ENCODE results near the gene AADAC.
"Not testable (repeated sequence)": the region's sequence is repeated elsewhere in the genome, so short reads cannot be mapped to it uniquely, and the experiment has no call there.

The AADAC gene

GRCh38 chr3:151800431-151800830, 13.5 kb upstream of the AADAC start:
- no peak for DNase-seq

DNA sequence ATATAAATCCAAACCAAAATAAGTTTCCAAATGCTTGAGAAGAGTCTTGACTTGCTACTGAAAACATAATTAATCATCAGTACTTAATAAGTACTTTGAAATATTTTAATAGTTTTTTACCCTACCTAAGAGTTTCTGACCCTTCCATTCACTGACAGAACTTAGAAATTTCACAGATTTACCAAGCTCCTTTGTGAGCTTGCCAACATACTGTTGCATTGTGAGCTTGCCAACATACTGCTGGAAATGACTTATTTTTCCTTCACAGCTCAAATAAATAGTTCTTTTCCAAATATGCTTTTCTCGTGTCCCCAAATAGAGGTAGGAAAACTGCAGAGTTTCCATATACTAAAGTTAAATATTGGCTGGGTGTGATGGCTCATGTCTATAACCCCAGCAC, 9.6 kb upstream of the AADAC start:
- DNase-seq, result no peak

- DNase-seq, result no peak
Observed at GRCh38 chr3:151806838-151807237, 7.1 kb upstream of the AADAC start.

DNA sequence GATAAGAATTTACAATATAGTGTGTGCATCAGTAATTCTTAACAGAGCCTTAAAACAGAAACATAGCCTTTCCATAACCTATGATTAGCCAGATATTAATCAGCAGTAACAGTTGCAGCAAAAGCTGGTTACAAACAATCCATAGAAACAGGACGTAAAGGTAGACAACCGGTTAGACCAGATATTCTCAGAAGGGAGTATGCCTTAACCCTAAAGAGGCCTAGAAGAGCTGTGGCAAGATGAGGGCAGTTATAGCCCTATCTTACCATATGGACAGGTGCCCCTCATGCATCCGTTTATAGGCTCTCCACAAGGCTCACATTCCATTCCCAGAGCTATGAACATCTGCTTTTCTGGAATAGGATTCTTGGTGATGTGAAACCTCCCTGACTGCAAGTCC, 5.0 kb upstream of the AADAC start:
- not testable (repeated sequence) for DNase-seq

GRCh38 chr3:151811474-151811873, 2.4 kb upstream of the AADAC start:
- DNase-seq, result no peak

DNA sequence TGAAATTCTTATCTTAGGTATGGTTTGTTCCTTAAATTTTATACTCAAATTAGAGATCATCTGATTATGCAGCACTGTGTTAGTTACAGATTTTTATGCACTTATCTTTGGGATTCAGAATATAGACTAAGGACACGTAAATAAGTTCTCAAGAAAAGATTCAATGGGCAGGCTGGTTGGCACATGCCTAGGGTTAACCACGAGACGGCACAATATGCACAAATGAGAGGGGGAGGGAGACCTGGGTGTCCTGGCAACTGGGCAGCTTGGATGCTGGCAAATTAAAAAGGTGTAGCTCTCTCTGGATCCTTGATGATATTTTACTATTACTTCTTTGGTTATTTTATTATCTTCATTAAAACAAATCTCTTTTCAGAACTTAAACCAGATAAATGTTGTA, 672 bp downstream of the AADAC start:
- DNase-seq, result no peak

- DNase-seq, result no peak
Observed at GRCh38 chr3:151816091-151816604, 2.2 kb downstream of the AADAC start.

- no peak for DNase-seq
Observed at GRCh38 chr3:151817473-151817872, 3.6 kb downstream of the AADAC start.

- DNase-seq, result no peak
Observed at GRCh38 chr3:151818361-151818760, 4.4 kb downstream of the AADAC start.

- no peak for DNase-seq
Observed at GRCh38 chr3:151819910-151820309, 6.0 kb downstream of the AADAC start.

DNA sequence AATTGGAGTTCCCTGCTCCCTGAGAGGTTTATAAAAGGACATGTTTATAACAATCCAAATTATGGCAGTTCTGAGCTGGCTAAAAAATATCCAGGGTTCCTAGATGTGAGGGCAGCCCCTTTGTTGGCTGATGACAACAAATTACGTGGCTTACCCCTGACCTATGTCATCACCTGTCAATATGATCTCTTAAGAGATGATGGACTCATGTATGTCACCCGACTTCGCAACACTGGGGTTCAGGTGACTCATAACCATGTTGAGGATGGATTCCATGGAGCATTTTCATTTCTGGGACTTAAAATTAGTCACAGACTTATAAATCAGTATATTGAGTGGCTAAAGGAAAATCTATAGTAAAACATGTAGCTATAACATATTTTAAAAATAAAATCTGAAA, 13.9 kb downstream of the AADAC start:
- DNase-seq, result no peak

DNA sequence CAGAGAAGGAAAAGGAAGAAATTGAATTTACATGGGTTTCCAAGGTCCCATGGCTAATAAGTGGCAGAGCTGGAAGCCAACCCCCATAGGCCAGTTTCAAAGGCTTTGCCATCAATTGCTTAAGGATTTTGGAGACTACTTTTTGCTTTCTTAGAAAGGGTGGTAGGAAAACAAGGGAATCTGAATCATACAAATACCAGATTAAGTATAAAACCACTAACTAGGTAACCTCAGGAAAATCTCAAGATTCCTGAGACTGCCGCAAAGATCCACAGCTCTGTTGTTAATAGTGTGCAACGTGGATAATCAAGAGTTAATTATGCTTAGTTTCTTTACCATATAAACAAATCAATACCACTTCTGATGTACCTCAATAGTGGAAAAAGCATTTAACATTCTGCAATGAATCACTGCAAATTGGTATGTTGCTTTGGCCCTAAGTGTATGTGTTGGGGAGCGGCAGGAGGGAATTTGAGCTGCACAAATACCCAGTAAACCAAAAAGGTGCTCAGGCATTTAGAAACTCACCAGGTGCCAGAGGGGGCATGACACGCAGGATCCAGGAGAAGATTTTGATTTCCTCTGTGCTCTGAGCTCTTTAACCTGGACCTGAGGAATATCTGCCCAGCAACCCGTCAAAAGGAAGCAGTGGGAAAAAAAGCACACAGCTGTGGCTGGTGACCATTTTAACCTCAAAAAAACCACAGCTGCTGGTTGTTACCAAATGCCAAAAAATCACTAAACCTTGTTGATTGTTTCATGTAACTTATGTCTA, 22.0 kb downstream of the AADAC start:
- DNase-seq, result no peak

DNA sequence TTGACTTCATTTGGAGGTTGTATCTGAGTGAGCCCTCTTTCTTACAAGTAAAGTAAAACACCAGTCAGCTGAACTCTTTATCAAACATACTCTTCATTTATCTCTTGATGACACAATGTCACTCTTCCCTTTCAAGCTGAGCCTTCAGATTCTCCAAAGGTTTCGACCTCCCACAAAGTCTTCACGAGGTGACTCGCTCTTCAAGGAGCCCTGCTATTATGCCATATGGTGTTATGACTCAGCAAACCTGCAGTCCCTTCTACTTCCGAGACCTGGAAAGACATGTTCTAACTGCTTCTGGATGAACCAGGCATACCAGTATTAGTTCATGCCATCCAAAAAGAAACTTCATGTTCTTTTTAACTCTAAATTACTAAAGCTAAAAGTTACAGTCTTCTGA, 23.1 kb downstream of the AADAC start:
- DNase-seq, result no peak

GRCh38 chr3:151838574-151839312, 24.8 kb downstream of the AADAC start:
- DNase-seq, result no peak

- DNase-seq, result no peak
Observed at GRCh38 chr3:151839313-151839631, 25.4 kb downstream of the AADAC start.

DNA sequence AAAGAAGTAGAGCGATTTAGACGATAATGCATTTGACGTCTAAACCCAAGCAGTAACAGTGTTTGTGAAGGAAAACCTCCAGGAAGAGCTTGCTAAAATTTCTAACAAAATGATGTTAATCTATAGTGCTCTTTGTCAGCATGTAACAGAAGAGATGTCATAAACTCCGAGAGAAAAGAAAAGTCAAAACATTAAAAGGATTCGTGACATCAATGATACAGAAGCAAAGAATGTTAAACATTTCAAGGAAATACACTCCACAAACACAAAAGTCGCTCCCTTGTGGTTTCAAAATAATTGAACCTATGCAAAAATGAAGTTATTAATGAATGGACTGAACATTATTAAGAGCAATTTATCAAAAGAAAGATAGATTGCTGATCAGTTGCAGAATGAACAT, 27.9 kb downstream of the AADAC start:
- DNase-seq, result no peak

GRCh38 chr3:151843275-151843674, 29.4 kb downstream of the AADAC start:
- DNase-seq, result no peak

GRCh38 chr3:151845306-151845905, 31.5 kb downstream of the AADAC start:
- no peak for DNase-seq

GRCh38 chr3:151850065-151850464, 36.1 kb downstream of the AADAC start:
- DNase-seq, result not testable (repeated sequence)

DNA sequence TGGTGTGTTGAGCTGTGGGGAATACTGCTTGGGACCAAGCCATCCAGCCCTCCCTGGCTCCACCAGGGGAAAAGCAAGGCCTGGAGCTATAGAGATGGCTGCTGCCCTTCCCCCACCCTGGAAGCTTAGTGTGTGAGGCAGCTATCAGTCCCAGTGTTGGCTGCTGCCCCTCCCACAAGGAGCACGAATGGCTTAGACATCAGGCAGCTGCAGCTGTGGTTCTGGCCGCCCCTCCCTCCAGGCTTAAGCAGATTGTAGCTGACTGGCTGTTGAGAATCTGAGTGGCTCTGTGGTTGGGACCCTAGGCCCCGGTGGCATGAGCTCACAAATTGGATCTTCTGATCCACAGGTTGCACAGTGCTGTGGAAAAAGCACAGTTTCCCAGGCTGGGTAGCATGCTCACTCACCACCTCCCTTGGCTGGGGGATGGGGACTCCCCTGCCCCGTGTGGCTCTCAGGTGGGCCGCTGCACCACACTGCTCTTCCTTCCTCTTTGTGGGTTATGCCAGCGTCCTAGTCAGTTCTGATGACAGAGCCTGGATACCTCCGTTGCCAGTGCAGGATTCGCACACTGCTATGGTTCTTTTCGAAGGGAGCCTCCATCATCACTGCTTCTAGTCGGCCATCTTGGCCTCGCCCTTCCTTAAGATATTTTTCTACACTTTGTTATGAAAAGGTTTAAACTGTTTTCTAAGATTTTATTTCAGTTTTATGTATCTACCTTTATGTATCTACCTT, 38.3 kb downstream of the AADAC start:
- DNase-seq, result no peak

DNA sequence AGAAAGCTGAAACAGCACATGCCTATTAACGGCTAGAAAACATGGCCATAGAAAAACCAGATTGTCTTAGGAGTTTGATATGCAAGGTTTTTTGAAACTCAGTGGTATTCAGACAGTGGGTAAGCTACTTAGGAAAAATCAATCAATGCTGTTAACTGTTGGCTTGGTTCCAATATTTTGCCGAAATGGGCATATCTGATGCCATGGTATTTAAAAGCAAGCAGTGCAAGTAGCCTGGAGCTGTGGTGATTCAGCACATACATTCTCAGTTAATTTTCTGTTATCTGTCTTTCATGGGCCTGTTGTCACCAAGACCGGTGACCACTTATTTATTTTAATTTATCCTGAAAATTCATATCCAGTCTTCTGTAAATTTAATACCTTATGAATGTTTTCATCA, 42.2 kb downstream of the AADAC start:
- no peak for DNase-seq

DNA sequence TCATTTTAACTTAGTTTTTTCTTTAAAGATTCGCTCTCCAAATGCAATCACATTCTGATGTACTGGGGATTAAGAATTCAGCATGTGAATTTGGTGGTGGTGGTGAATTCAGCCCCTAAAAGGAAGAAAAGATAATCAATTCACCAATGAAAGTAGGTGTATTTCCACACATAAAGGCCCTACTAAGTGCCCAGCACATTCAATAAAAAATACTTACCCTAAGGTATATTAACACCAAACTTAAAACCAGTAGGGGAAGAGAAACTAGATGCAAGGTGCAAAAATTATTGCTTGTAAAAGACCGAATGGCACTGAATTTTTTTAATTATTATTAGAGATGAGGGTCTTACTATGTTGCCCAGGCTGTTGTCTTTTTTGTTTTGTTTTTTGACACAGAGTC, 42.7 kb downstream of the AADAC start:
- DNase-seq, result no peak

DNA sequence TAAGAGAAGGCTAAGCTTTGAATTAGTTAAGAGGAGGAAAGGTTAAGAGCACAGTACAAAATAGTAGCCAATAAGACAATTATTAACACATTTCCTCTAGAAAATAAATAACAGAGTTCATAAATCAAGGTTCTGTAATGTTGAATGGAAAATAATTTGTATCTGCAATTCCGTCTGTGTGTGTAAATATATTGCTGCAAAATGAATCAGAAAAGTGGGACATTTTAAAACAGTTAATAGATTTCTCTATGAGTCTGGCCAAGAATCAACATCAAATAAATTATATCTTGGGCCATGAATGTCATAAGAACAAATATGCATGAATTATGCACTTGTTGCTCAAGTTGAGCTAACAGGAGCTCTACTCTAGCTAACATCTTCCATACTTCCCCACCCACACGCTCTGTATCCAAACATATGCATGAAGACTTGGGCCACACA, 45.3 kb downstream of the AADAC start:
- DNase-seq, result no peak
